Endodermal cell (in vitro differentiated cells): ENCODE measurements around the gene ROR2. TPM values are rescaled to one million over a fixed set of nuclear protein-coding genes. Genes with fewer than 3 reads are reported as not detected.
A peak's percentile ranks its signal among the peaks of the same experiment; 100 is the strongest.

Experiments used
- DNase-seq: peaks from one replicate; pipeline ENCODE4 v3.0.0-alpha.2; 2017
- H3K27ac ChIP-seq: 2 replicates; pipeline ENCODE4 v1.5.1; 2013; ENCODE audit warnings: mild to moderate bottlenecking, low read depth, low read length, moderate library complexity
- H3K27me3 ChIP-seq: 2 replicates; pipeline ENCODE4 v1.6.1; 2013; ENCODE audit warnings: mild to moderate bottlenecking, low read length, moderate library complexity; ENCODE audit not compliant: insufficient read depth, control insufficient read depth, poor library complexity, severe bottlenecking
- H3K36me3 ChIP-seq: 2 replicates; pipeline ENCODE4 v1.7.0; 2013; ENCODE audit warnings: mild to moderate bottlenecking, low read length, moderate library complexity; ENCODE audit not compliant: control insufficient read depth, insufficient read depth
- H3K4me1 ChIP-seq: one replicate; pipeline ENCODE4 v1.7.0; 2013; ENCODE audit warnings: low read length; ENCODE audit not compliant: control insufficient read depth, insufficient read depth
- H3K4me3 ChIP-seq: 2 replicates; pipeline ENCODE4 v1.5.1; 2013; ENCODE audit warnings: mild to moderate bottlenecking, low read length, moderate library complexity
- H3K9ac ChIP-seq: 2 replicates; pipeline ENCODE4 v1.6.1; 2013; ENCODE audit warnings: mild to moderate bottlenecking, low read length, moderate library complexity; ENCODE audit not compliant: poor library complexity, severe bottlenecking; ENCODE audit errors: extremely low read depth
- H3K9me3 ChIP-seq: 2 replicates; pipeline ENCODE4 v1.6.1; 2013; ENCODE audit warnings: mild to moderate bottlenecking, low read length, moderate library complexity; ENCODE audit not compliant: control insufficient read depth
- H3K27ac Mint-ChIP-seq: 2 replicates; pipeline ENCODE4 v1.8.0; 2020; ENCODE audit warnings: mixed read lengths
- H3K27me3 Mint-ChIP-seq: 2 replicates; pipeline ENCODE4 v1.8.0; 2021; ENCODE audit warnings: mild to moderate bottlenecking, mixed read lengths; ENCODE audit not compliant: insufficient read depth
- H3K36me3 Mint-ChIP-seq: 2 replicates; pipeline ENCODE4 v1.8.0; 2020; ENCODE audit warnings: low read depth, mixed read lengths
- H3K4me1 Mint-ChIP-seq: 2 replicates; pipeline ENCODE4 v1.8.0; 2020; ENCODE audit warnings: mixed read lengths
- H3K4me3 Mint-ChIP-seq: 2 replicates; pipeline ENCODE4 v1.8.0; 2020; ENCODE audit warnings: mild to moderate bottlenecking, moderate library complexity, mixed read lengths
- H3K9me3 Mint-ChIP-seq: 2 replicates; pipeline ENCODE4 v1.8.0; 2020; ENCODE audit warnings: mild to moderate bottlenecking, mixed read lengths
- CTCF ChIP-seq: fragments of 200-600 bp; sonication (generic); conservative IDR thresholded peaks from 2 replicates; pipeline ENCODE4 v1.5.0; 2021; ENCODE audit warnings: antibody characterized with exemption, mild to moderate bottlenecking
- WGBS, 2 experiments: methylation state at CpG; one replicate each; pipeline versions ENCODE4 v1.1.5 to v1.1.7; 2013; ENCODE audit warnings: missing lambda C conversion rate in 2 of 2, mixed read lengths in 1 of 2; ENCODE audit not compliant: insufficient coverage in 1 of 2, insufficient read length in 1 of 2; 5-methylcytosine and 5-hydroxymethylcytosine counted together
- total RNA-seq, 2 donors: library from RNA; stranded (reverse); fragmentation: NEBNext Ultra II Directional in 1 of 2; extraction: Animal tissue kit (Norgen Biotek cat#: 25700) in 1 of 2; gene quantifications; 2 replicates in 1 of 2; 3 replicates in 1 of 2; pipeline ENCODE4 v1.2.1, GENCODE V29; 2021

ROR2 gene
- total RNA-seq, 2 donors from 2014 or later = 104 to 160 TPM

GRCh38 chr9:91939978-91940377, 10.1 kb downstream of the ROR2 start:
- peak; percentile 95 for DNase-seq
- Histone ChIP-seq H3K9ac (peak overlapping the region; percentile 46), H3K36me3 (peaks cover 80% of the 10 kb centered on the region), H3K4me1 (peaks cover 36% of the 10 kb centered on the region), H3K4me3 (peak overlapping the region; percentile 55), H3K27ac (peak overlapping the region; percentile 16), H3K27me3 (no peaks in the 10 kb centered on the region), H3K9me3 (no peaks in the 10 kb centered on the region)
- no peaks in the 10 kb centered on the region for H3K9me3 Mint-ChIP-seq
- TF ChIP-seq CTCF = no peak
- peaks cover 59% of the 10 kb centered on the region for H3K36me3 Mint-ChIP-seq
- H3K4me3 Mint-ChIP-seq = peak overlapping the region; percentile 18
- H3K27me3 Mint-ChIP-seq = no peaks in the 10 kb centered on the region
- peak overlapping the region; percentile 69 for H3K27ac Mint-ChIP-seq
- 14 to 22% methylated on average over 6 to 7 of the region's 7 CpGs for WGBS, 2 experiments
- H3K4me1 Mint-ChIP-seq = peaks cover 83% of the 10 kb centered on the region

- peak overlapping the region; percentile 82 for H3K27ac Mint-ChIP-seq
- 95 to 100% methylated on average over 1 to 5 of the region's 5 CpGs for WGBS, 2 experiments
Observed at GRCh38 chr9:91937727-91938126, 12.3 kb downstream of the ROR2 start.

GRCh38 chr9:91937056-91937455, 13.0 kb downstream of the ROR2 start:
- Histone ChIP-seq H3K36me3 (peaks cover 72% of the 10 kb centered on the region), H3K4me1 (peaks cover 31% of the 10 kb centered on the region), H3K27me3 (no peaks in the 10 kb centered on the region), H3K9ac (no peak overlapping the region), H3K4me3 (peak overlapping the region; percentile 38), H3K9me3 (peaks cover 20% of the 10 kb centered on the region), H3K27ac (no peak overlapping the region)
- Mint-ChIP-seq H3K36me3 (peaks cover 68% of the 10 kb centered on the region), H3K27me3 (no peaks in the 10 kb centered on the region), H3K4me1 (peaks cover 56% of the 10 kb centered on the region), H3K9me3 (peaks cover 17% of the 10 kb centered on the region), H3K4me3 (peak overlapping the region; percentile 21), H3K27ac (peak overlapping the region; percentile 82)
- DNase-seq = no peak
- TF ChIP-seq CTCF = no peak
- 90 to 93% methylated on average over 4 to 9 of the region's 9 CpGs for WGBS, 2 experiments

More at GRCh38 chr9:91937727-91938126, 12.3 kb downstream of the ROR2 start:
- Mint-ChIP-seq H3K9me3 (peaks cover 10% of the 10 kb centered on the region), H3K36me3 (peaks cover 67% of the 10 kb centered on the region), H3K4me1 (peaks cover 63% of the 10 kb centered on the region), H3K27me3 (no peaks in the 10 kb centered on the region), H3K4me3 (no peak overlapping the region)
- peak; percentile 36 for DNase-seq
- Histone ChIP-seq H3K9me3 (peaks cover 13% of the 10 kb centered on the region), H3K27me3 (no peaks in the 10 kb centered on the region), H3K36me3 (peaks cover 73% of the 10 kb centered on the region), H3K9ac (no peak overlapping the region), H3K27ac (no peak overlapping the region), H3K4me1 (peaks cover 33% of the 10 kb centered on the region), H3K4me3 (peak overlapping the region; percentile 38)
- TF ChIP-seq CTCF = no peak
